Choroid plexus epithelial cell (primary cell): ENCODE measurements around the gene SEMG2.
A peak's percentile ranks its signal among the peaks of the same experiment; 100 is the strongest.

Experiments
- DNase-seq: peaks from one replicate; pipeline ENCODE4 v3.0.0-alpha.2; 2010; ENCODE audit warnings: low read depth
- H3K4me3 ChIP-seq: 2 replicates; pipeline ENCODE4 v1.5.1; 2011; ENCODE audit warnings: low read depth, mild to moderate bottlenecking, control low read depth, low read length, moderate library complexity
- CTCF ChIP-seq: conservative IDR thresholded peaks from 2 replicates; pipeline ENCODE4 v1.5.1; 2011; ENCODE audit warnings: low read depth, mild to moderate bottlenecking, control low read depth, inconsistent platforms, low read length, moderate library complexity

The SEMG2 gene

GRCh38 chr20:45229264-45230056 lies 8.3 kb downstream of the SEMG2 start:
- no peak overlapping the region for H3K4me3 ChIP-seq
- peak; percentile 55 for TF ChIP-seq CTCF
- peak; percentile 7 for DNase-seq

GRCh38 chr20:45230631-45231030 lies 9.5 kb downstream of the SEMG2 start:
- TF ChIP-seq CTCF = no peak
- no peak for DNase-seq
- H3K4me3 ChIP-seq = no peak overlapping the region

GRCh38 chr20:45235995-45236394 lies 14.8 kb downstream of the SEMG2 start:
- no peak for DNase-seq
- TF ChIP-seq CTCF = peak; percentile 52
- no peak overlapping the region for H3K4me3 ChIP-seq

- TF ChIP-seq CTCF = no peak
- no peak for DNase-seq
- H3K4me3 ChIP-seq = no peak overlapping the region
Observed at GRCh38 chr20:45238139-45238538, 17.0 kb downstream of the SEMG2 start.

GRCh38 chr20:45246109-45246508 lies 24.9 kb downstream of the SEMG2 start:
- no peak overlapping the region for H3K4me3 ChIP-seq
- no peak for TF ChIP-seq CTCF
- no peak for DNase-seq

GRCh38 chr20:45247865-45248264 lies 26.7 kb downstream of the SEMG2 start:
- H3K4me3 ChIP-seq = no peak overlapping the region
- TF ChIP-seq CTCF = no peak

GRCh38 chr20:45248609-45249008 lies 27.4 kb downstream of the SEMG2 start:
- TF ChIP-seq CTCF = no peak
- no peak for DNase-seq
- H3K4me3 ChIP-seq = no peak overlapping the region

More at GRCh38 chr20:45247865-45248264, 26.7 kb downstream of the SEMG2 start:
- DNase-seq = no peak
